Hindlimb muscle (tissue), 1 donor: ENCODE data around the gene NSF. TPM values are rescaled to one million over a fixed set of nuclear protein-coding genes. Genes with fewer than 3 reads are reported as not detected.

ENCODE experiments used
- polyA plus RNA-seq: library from polyadenylated mRNA; unstranded; fragments of 120-200 nt; gene quantifications from one replicate; pipeline ENCODE4 v1.2.1, GENCODE V29; 2013; ENCODE audit not compliant: insufficient read length

The NSF gene
- polyA plus RNA-seq, 1 donor, result 17.3 TPM

Other genes starting within 250 kb of the NSF start
- gene ARL17B, start 228.9 kb upstream of the NSF start, polyA plus RNA-seq, result 12.3 TPM
- gene LRRC37A2, start 78.2 kb upstream of the NSF start, polyA plus RNA-seq, result 26.2 TPM
- gene ARL17A, start 11.0 kb upstream of the NSF start, polyA plus RNA-seq, result 27.4 TPM
- gene WNT3, start 228.0 kb downstream of the NSF start, polyA plus RNA-seq, result 2.7 TPM